Measurements from ENCODE around the gene SRSF12.

The SRSF12 gene

DNA sequence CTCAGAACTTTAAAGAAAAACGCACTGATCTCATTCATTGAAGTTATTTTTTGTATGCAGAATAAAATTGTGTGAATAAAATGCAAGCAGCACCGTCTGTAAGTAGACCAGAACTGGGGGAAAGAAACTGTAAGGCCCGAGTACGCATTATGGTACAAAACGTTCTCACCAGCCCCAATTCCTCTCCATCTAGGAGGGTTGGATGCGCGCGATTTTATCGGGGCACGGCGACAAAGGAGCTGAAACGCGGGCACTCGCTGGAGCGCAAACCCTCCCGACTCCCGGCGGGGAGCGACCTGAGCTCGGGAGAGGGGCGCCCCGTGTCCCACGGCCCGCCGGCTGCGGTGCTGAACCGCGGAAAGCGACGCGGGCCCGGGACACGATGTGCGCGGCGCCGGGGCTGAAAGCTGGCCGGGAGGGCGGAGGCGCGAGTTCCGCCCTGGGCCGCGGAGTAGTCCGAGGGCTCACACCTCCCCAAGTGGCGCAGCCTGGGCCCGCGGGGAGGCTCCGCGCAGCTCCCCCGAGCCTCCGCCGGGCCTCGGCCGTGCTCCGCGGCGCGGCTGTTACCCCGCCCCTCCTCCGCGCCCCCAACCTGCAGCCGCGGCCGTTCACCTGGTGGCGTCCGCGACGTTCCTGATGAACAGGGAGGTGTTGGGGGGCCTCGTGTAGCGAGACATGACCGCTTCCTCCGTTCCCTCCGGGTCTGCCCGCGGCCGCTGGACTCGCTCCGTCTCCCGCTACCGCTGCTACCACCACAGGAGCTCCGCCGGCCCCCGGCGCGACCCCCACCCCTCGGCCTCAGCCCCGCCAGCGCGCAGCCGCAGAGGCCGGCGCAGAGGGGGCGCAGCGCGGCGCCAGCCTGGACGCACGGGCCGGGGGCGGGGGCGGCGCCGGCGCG is at the start of gene SRSF12:
Gene SRSF12 (minus strand): TSS at position 861 of the 898 bp plus-strand sequence. CDS start 184 bp downstream, at position 677.
- DNase-seq (ENCODE audit: low spot score) = peak; percentile 9

- DNase-seq (ENCODE audit: low spot score) = no peak
These were observed 44.1 kb upstream of the SRSF12 start for GRCh38 chr6:89162047-89162371.

GRCh38 chr6:89161326-89162046 is 43.6 kb upstream of the SRSF12 start:
- no peak for DNase-seq (ENCODE audit: low spot score)

GRCh38 chr6:89160331-89161092 is 42.6 kb upstream of the SRSF12 start:
- DNase-seq (ENCODE audit: low spot score) = no peak

DNA sequence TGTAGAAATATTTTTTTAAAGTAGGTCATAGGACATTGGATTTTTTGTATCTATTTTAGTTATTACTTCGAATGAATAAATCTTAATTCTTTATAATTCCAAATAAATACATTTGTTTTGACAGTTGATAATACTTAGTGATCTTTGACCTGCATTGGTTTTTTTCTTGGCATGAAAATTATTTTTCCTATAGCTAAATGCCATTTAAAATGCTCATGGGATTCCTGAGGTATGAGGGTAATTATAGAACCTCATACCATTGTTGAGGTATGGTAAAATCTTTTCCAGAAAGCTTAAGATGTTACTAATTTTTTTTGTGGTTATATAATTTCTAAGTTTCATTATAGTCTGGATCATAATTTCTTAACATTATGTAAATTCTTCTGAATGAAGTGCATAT is 36.3 kb upstream of the SRSF12 start:
- DNase-seq (ENCODE audit: low spot score) = no peak

DNA sequence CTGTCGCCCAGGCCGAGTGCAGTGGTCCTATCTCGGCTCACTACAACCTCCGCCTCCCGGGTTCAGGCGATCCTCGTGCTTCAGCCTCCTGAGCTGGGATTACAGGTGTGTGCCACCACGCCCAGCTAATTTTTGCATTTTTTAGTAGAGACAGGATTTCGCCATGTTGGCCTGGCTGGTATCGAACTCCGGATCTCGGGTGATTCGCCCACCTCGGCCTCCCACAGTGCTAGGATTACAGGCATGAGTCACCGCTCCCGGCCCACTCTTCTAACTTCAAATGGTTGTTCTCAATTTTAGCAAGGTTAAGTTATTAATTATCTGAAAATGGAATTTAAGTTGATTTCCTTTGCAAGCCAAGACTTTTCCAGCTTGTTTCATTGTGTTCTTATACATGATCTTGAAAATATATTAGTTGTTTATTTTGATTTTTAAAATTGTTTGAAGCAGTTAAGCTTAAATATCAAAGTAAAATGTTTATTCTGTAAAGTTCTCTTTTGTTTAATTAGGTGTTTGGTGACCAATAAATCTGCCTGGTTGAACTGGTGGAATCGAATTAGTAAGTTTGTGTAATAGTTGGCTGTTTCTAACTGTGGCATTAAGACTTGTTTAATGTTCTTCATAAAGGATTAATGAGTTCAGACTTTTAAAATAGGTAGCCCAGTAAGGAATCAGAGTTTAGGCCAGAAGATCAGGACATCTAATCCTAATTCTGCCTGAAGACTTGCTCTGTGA is 30.3 kb upstream of the SRSF12 start:
- peak; percentile 38 for DNase-seq (ENCODE audit: low spot score)

DNA sequence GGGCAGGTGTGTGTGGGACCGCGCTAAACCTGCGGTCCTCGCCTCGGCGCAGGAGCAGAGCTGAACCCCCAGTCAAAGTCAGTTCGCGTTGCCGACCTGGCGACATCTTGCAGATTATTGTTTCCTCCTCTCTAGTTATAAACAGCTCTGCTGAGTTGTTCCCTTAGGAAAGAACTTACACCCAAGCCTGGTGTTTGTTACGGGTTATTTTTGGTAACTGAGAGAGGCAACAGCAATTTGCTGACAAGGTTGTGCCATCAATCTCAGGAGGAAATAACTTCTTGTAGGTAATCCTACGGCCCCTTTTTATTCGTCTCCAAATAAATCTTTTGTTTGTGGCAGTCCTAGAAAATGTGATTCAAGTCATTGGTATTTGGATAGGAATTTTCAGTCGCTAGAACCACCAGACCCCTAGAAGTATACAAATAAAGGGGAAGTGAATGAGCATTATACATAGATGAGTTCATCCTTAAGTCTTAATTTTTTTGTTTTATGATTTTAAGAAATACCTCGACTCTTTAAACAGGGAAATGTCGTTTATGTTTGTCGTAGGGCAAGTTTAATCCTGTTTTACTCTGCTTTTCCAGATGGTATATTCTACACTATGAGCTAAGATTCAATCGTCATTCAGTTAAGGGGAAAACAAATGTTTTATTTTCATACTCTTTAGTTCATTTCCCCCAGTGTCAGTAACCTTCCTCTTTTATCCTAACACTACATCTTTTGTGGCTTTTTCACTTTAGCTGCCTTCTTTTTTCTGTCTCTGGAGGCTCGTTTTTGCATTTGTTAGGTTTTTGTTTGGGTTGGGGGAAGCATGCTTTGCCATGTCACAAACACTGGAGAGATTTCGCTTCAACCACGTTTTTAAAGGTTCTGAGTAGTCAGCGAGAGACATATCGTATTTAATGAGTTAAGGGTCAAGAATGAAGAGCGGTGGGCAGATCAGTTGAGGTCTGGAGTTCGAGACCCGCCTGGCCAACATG is 29.1 kb upstream of the SRSF12 start:
- peak; percentile 9 for DNase-seq (ENCODE audit: low spot score)

- DNase-seq (ENCODE audit: low spot score) = peak; percentile 51
These were observed 28.3 kb upstream of the SRSF12 start, which contains the start of gene PM20D2 for GRCh38 chr6:89145956-89146717. PM20D2 (plus strand) TSS chr6:89146055; CDS start chr6:89146145, 90 bp downstream.

DNA sequence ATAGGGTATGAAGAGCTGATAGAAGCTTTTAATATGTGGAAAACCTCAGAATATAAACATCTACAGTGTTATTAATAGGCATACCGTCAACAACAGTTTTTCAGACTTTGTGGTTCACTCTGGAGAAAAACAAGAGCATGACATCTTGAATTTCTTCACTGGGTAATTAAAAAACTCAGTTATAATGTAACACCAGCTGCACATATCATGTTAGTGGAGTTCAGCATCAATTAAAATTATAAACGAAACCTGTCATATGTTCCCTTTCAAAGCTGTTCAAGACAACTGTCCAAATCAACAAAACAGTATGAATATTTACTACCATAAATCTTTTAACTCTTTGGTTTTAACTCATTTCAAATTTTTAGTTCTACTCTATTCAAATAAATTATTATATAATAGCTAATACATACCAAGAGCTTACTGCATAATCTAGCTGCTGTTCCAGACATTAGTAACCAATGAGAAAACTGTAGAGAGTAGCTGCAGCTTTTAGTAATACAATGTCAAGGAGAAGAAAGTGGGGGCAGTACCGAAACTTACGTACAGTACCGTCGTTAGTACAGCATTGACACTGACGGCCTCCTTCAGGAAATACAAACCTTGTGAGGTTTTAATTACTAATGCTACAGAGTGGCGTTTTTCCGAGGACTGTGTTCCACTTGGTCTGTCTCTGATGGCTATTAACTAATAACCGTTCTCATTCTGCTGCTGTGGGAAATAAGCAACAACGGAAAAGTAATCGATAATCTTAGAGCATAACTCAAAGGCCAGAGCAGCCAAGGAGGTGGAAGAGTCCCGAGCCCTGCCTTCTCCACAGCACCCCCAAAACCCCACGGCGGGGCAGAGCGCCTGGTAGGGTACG is 27.5 kb upstream of the SRSF12 start:
- DNase-seq (ENCODE audit: low spot score) = peak; percentile 67

GRCh38 chr6:89144354-89144906 is 26.6 kb upstream of the SRSF12 start:
- no peak for DNase-seq (ENCODE audit: low spot score)

- no peak for DNase-seq (ENCODE audit: low spot score)
These were observed 22.7 kb upstream of the SRSF12 start for GRCh38 chr6:89140347-89141156.

DNA sequence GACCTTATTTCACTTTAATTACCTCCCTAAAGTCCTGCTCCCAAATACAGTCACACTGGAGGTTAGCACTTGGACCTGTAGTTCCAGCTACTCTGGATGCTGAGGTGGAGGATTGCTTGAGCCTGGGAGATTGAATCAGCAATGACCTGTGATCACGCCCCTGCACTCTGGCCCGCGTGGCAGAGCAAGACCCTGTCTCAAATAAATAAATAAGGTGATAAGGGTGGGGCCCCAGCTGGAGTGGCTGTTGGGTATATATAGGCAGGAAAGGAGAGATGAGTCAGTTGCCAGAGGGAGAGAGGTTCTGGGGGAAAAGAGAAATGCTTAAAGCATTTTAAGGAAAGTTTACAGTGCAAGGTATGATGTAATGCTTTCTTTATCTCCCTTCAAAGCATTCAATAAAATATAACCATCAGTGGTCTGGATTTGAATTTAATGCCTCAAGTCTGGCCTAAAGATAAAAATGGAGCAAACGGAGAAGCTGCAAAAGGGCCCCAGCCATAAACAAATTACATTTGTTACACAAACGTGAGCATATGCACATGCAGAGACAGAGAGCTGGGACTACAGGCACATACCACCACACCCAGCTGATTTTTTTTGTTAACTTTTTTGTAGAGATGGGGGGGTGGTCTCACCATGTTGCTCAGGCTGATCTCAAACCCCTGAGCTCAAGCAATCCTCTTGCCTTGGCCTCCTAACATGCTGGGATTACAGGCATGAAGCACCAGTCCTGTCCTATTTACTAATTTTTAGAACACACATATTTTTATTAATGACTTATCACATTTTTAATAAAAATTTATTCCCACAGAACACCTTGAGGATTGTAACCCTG is 21.9 kb upstream of the SRSF12 start:
- DNase-seq (ENCODE audit: low spot score) = no peak

DNA sequence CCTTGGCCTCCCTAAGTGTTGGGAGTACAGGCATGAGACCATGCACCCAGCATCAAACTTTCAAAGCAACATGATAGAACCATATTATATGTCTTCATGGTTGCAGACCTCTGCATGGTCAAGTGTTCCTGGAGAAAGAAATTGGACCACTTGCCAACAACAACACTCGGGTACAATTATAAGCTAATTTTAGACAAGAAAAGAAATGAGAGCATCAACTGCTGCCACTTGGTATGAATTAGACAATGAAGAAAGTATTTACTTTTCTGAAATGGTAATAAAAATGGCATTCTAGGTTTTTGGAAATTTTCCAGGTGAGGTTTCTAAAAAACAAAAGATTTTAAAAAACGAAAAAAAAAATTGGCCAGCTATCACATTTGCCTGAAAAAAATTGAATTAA is 20.3 kb upstream of the SRSF12 start:
- no peak for DNase-seq (ENCODE audit: low spot score)

DNA sequence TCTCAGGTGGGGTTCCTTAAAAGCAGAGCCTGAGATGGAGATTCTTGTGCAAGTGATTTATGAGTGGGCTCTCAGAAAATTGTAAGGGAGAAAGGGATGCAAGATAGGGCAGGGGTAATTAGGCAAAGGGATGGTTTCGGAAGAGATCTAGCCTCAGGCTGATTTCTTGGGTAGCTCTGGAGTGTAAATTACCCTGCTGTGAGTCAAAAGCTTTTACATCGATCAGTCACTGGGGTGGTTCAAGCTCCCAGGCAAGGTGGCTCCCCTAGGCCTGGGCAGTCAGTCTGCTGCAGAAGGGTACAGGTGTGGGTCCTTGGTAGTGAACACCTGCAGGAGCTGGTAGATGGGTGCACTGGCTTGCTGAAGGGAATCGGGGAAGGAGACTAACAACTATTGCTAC is 16.9 kb upstream of the SRSF12 start:
- no peak for DNase-seq (ENCODE audit: low spot score)

GRCh38 chr6:89133981-89134380 is 16.1 kb upstream of the SRSF12 start:
- DNase-seq (ENCODE audit: low spot score) = no peak

DNA sequence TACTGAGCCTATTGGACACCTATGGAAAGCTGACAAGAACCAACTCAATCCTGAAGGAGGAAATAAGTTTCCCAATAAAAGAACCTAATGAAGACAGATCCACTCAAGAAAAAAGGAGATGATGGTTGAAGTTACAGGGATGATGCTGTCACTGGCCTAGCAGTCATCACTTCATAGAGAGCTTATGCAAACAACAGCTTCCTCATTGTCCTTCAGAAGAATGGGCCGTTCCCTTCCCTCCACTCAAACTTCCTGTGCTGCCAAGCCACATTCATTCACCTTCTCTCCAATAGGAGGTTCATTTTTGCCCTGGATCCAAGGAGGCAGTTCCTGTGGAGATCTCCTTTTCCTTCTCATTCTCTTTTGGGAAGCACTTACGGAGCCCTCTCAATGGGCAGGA is 14.2 kb upstream of the SRSF12 start:
- DNase-seq (ENCODE audit: low spot score) = no peak

GRCh38 chr6:89131599-89131998 is 13.7 kb upstream of the SRSF12 start:
- no peak for DNase-seq (ENCODE audit: low spot score)
